Cardiac fibroblast (primary cell): ENCODE measurements around the gene UNC80.
A peak's percentile ranks its signal among the peaks of the same experiment; 100 is the strongest.
"Not testable (repeated sequence)": the region's sequence is repeated elsewhere in the genome, so short reads cannot be mapped to it uniquely, and the experiment has no call there.

Experiments
- DNase-seq, 2 donors: peaks; one replicate each; pipeline versions ENCODE4 v3.0.0 to v3.0.0-alpha.2; 2010; ENCODE audit warnings: low read depth in 2 of 2
- H3K4me3 ChIP-seq, 2 donors: replicated peaks in 1 of 2; 1 replicate in 1 of 2; 2 replicates in 1 of 2; pipeline ENCODE4 v1.5.1; 2011; ENCODE audit warnings: low read depth in 2 of 2, low read length in 2 of 2, mild to moderate bottlenecking in 2 of 2, moderate library complexity in 1 of 2
- CTCF ChIP-seq: IDR thresholded peaks from one replicate; pipeline ENCODE4 v1.5.1; 2011; ENCODE audit warnings: low read depth, mild to moderate bottlenecking, low read length, inconsistent platforms

UNC80 gene

GRCh38 chr2:209772290-209772685, 656 bp downstream of the UNC80 start:
- no peak for TF ChIP-seq CTCF
- DNase-seq, result no peak
- no peak overlapping the region for H3K4me3 ChIP-seq

GRCh38 chr2:209773377-209773776, 1.7 kb downstream of the UNC80 start:
- TF ChIP-seq CTCF, result no peak
- no peak overlapping the region for H3K4me3 ChIP-seq
- no peak for DNase-seq

GRCh38 chr2:209787416-209787815, 15.8 kb downstream of the UNC80 start:
- H3K4me3 ChIP-seq, result no peak overlapping the region
- no peak for DNase-seq
- no peak for TF ChIP-seq CTCF

GRCh38 chr2:209788925-209789324, 17.3 kb downstream of the UNC80 start:
- DNase-seq, result no peak
- no peak for TF ChIP-seq CTCF
- no peak overlapping the region for H3K4me3 ChIP-seq

GRCh38 chr2:209790066-209790728, 18.6 kb downstream of the UNC80 start:
- no peak overlapping the region for H3K4me3 ChIP-seq
- no peak for TF ChIP-seq CTCF
- peak in 1 of 2 donors; percentile 2 for DNase-seq

- no peak for DNase-seq
Measured at GRCh38 chr2:209791151-209791550, 19.5 kb downstream of the UNC80 start.

GRCh38 chr2:209795425-209795824, 23.8 kb downstream of the UNC80 start:
- not testable (repeated sequence) for DNase-seq, H3K4me3 ChIP-seq

More at GRCh38 chr2:209791151-209791550, 19.5 kb downstream of the UNC80 start:
- TF ChIP-seq CTCF, result no peak
- H3K4me3 ChIP-seq, result no peak overlapping the region
